Posterior cingulate gyrus (tissue), 11 donors: Measurements from ENCODE around the gene GALM.
A peak's percentile ranks its signal among the peaks of the same experiment; 100 is the strongest.
"Not testable (repeated sequence)": the region's sequence is repeated elsewhere in the genome, so short reads cannot be mapped to it uniquely, and the experiment has no call there.

Experiments
- DNase-seq, 10 donors: peaks; one replicate each; pipeline versions ENCODE4 v3.0.0 to v3.0.0-alpha.2; 2020 to 2021; ENCODE audit warnings: mixed read lengths in 3 of 10
- intact Hi-C: fragments of 100-400 bp; cut with DNase I; formaldehyde crosslinking; loops from one replicate; pipeline ENCODE4 v1.15.1; 2023

Gene GALM

GRCh38 chr2:38734299-38735058 lies 68.6 kb downstream of the GALM start:
- no peak for DNase-seq
- intact Hi-C loops, result no loop called here

- intact Hi-C loops, result no loop called here
- no peak for DNase-seq
Measured at GRCh38 chr2:38735999-38736320, 70.0 kb downstream of the GALM start.

- intact Hi-C loops, result not testable (repeated sequence)
Measured at GRCh38 chr2:38737000-38737698, 71.2 kb downstream of the GALM start.

GRCh38 chr2:38737925-38738324 lies 72.0 kb downstream of the GALM start:
- intact Hi-C loops, result no loop called here
- DNase-seq, result no peak

More at GRCh38 chr2:38737000-38737698, 71.2 kb downstream of the GALM start:
- DNase-seq, result peak in 2 of 10 donors; percentile 18 to 34

- intact Hi-C loops, result no loop called here
- no peak for DNase-seq
Measured at GRCh38 chr2:38739524-38739923, 73.6 kb downstream of the GALM start.

- intact Hi-C loops, result loop anchor here (2.0 kb wide), 1 partner anchor 160 kb away; no protein-coding TSS in a partner anchor
Measured at GRCh38 chr2:38740851-38741731, 75.2 kb downstream of the GALM start.

GRCh38 chr2:38742797-38743559 lies 77.1 kb downstream of the GALM start:
- intact Hi-C loops, result no loop called here
- DNase-seq, result no peak

More at GRCh38 chr2:38740851-38741731, 75.2 kb downstream of the GALM start:
- DNase-seq, result no peak

GRCh38 chr2:38743672-38744398 lies 77.9 kb downstream of the GALM start:
- no peak for DNase-seq
- intact Hi-C loops, result no loop called here

- intact Hi-C loops, result no loop called here
- DNase-seq, result no peak
Measured at GRCh38 chr2:38744399-38744780, 78.5 kb downstream of the GALM start.

GRCh38 chr2:38745267-38745666 lies 79.4 kb downstream of the GALM start:
- intact Hi-C loops, result no loop called here
- DNase-seq, result no peak

GRCh38 chr2:38747007-38747424 lies 81.1 kb downstream of the GALM start:
- intact Hi-C loops, result no loop called here
- DNase-seq, result no peak

- intact Hi-C loops, result no loop called here
- no peak for DNase-seq
Measured at GRCh38 chr2:38747819-38748218, 81.9 kb downstream of the GALM start.

- intact Hi-C loops, result no loop called here
- no peak for DNase-seq
Measured at GRCh38 chr2:38748391-38748790, 82.5 kb downstream of the GALM start.

- intact Hi-C loops, result no loop called here
- no peak for DNase-seq
Measured at GRCh38 chr2:38748943-38749804, 83.3 kb downstream of the GALM start.

GRCh38 chr2:38750011-38750890 lies 84.3 kb downstream of the GALM start:
- intact Hi-C loops, result loop anchor here (2.0 kb wide), 1 partner anchor 147 kb away; the partner anchor contains the start of gene HNRNPLL
- peak; percentile 22 to 93 (median 46) for DNase-seq

- peak; percentile 92 to 99 (median 96) for DNase-seq
- intact Hi-C loops, result loop anchor here (1.0 to 2.0 kb wide), 2 partner anchors 27 to 148 kb away; partner anchors contain the start of genes GEMIN6 and HNRNPLL
Measured at GRCh38 chr2:38750891-38751595, 85.1 kb downstream of the GALM start, which contains the start of gene SRSF7. TSS of gene SRSF7 (minus strand) at chr2:38751361. CDS start at chr2:38751256, 105 bp downstream.
